C4-2B (cell line): ENCODE results near the gene TYROBP.

Source experiments
- H3K27ac ChIP-seq: fragments of 450-650 bp; 2 replicates; pipeline ENCODE4 v1.5.1; 2017
- CTCF ChIP-seq: fragments of 450-650 bp; conservative IDR thresholded peaks from 2 replicates; pipeline ENCODE4 v1.5.1; 2017; ENCODE audit warnings: mild to moderate bottlenecking
- ZFX ChIP-seq: fragments of 450-650 bp; IDR thresholded peaks from 2 replicates; pipeline ENCODE4 v1.6.1; 2017

TYROBP gene

GRCh38 chr19:35874392-35874930 lies 33.6 kb downstream of the TYROBP start:
- H3K27ac ChIP-seq = no peak overlapping the region
- TF ChIP-seq ZFX = no peak
- TF ChIP-seq CTCF = no peak

GRCh38 chr19:35872180-35872579 lies 35.9 kb downstream of the TYROBP start:
- TF ChIP-seq ZFX = no peak
- H3K27ac ChIP-seq = no peak overlapping the region

- no peak overlapping the region for H3K27ac ChIP-seq
- no peak for TF ChIP-seq ZFX
- no peak for TF ChIP-seq CTCF
These were observed 36.5 kb downstream of the TYROBP start for GRCh38 chr19:35871611-35872010.

GRCh38 chr19:35870798-35871197 lies 37.3 kb downstream of the TYROBP start:
- TF ChIP-seq CTCF = no peak
- no peak for TF ChIP-seq ZFX
- H3K27ac ChIP-seq = no peak overlapping the region

- H3K27ac ChIP-seq = peak overlapping the region; percentile 43; the same call in 1 of the 2 replicates
These were observed 37.9 kb downstream of the TYROBP start for GRCh38 chr19:35870124-35870736.

GRCh38 chr19:35869327-35870123 lies 38.6 kb downstream of the TYROBP start:
- no peak for TF ChIP-seq ZFX
- no peak for TF ChIP-seq CTCF
- H3K27ac ChIP-seq = peak overlapping the region; percentile 43

- TF ChIP-seq ZFX (no peak), CTCF (no peak)
- peak overlapping the region; percentile 43 for H3K27ac ChIP-seq
These were observed 39.2 kb downstream of the TYROBP start for GRCh38 chr19:35868823-35869326.

GRCh38 chr19:35868172-35868822 lies 39.8 kb downstream of the TYROBP start, which contains the start of gene APLP1:
Gene APLP1, plus strand, starts transcription at chr19:35868574. Its CDS starts 63 bp downstream, at chr19:35868637.
- no peak for TF ChIP-seq ZFX
- H3K27ac ChIP-seq = peak within 1 kb of the TSS; percentile 43
